Natural killer cell (primary cell): ENCODE measurements around the gene EIF5AL1. TPM values are rescaled to one million over a fixed set of nuclear protein-coding genes. Genes with fewer than 3 reads are reported as not detected.
"Not testable (repeated sequence)": the region's sequence is repeated elsewhere in the genome, so short reads cannot be mapped to it uniquely, and the experiment has no call there.

Experiments used
- ATAC-seq, 3 donors: fragments of 150-1000 bp in 2 of 3; fragments of 200-7000 bp in 1 of 3; cut with Tn5 transposase; 1 replicate in 1 of 3; 2 replicates in 2 of 3; pipeline ENCODE4 v1.10.0; 2021; ENCODE audit warnings: mild to moderate bottlenecking in 2 of 3, moderate library complexity in 2 of 3
- DNase-seq, 2 donors: peaks; one replicate each; pipeline versions ENCODE4 v3.0.0 to v3.0.0-alpha.2; 2013 to 2021; ENCODE audit warnings: mixed read lengths in 1 of 2
- H3K27ac ChIP-seq: one replicate; pipeline ENCODE4 v1.5.1; 2013; ENCODE audit warnings: mild to moderate bottlenecking, low read length
- H3K27me3 ChIP-seq: one replicate; pipeline ENCODE4 v1.6.1; 2013; ENCODE audit warnings: low read length; ENCODE audit not compliant: control insufficient read depth, insufficient read depth
- H3K36me3 ChIP-seq: one replicate; pipeline ENCODE4 v1.6.1; 2013; ENCODE audit warnings: low read length; ENCODE audit not compliant: control insufficient read depth, insufficient read depth
- H3K4me1 ChIP-seq: one replicate; pipeline ENCODE4 v1.6.1; 2013; ENCODE audit warnings: low read length; ENCODE audit not compliant: control insufficient read depth, insufficient read depth
- H3K4me3 ChIP-seq: one replicate; pipeline ENCODE4 v1.5.1; 2013; ENCODE audit warnings: low read length
- H3K9me3 ChIP-seq: one replicate; pipeline ENCODE4 v1.6.1; 2013; ENCODE audit warnings: low read length; ENCODE audit not compliant: control insufficient read depth, insufficient read depth
- H3K27ac Mint-ChIP-seq, 2 donors: one replicate each; pipeline ENCODE4 v1.8.0; 2022; ENCODE audit warnings: mild to moderate bottlenecking in 2 of 2, mixed read lengths in 2 of 2, moderate library complexity in 1 of 2
- H3K27me3 Mint-ChIP-seq, 2 donors: one replicate each; pipeline ENCODE4 v1.8.0; 2022; ENCODE audit warnings: low read depth in 2 of 2, mixed read lengths in 2 of 2
- H3K36me3 Mint-ChIP-seq: one replicate; pipeline ENCODE4 v1.8.0; 2022; ENCODE audit warnings: mixed read lengths
- H3K4me1 Mint-ChIP-seq, 2 donors: one replicate each; pipeline ENCODE4 v1.8.0; 2022; ENCODE audit warnings: mixed read lengths in 2 of 2
- H3K4me3 Mint-ChIP-seq: one replicate; pipeline ENCODE4 v1.8.0; 2022; ENCODE audit warnings: mild to moderate bottlenecking, moderate library complexity, mixed read lengths
- H3K9me3 Mint-ChIP-seq, 2 donors: one replicate each; pipeline ENCODE4 v1.8.0; 2022; ENCODE audit warnings: mixed read lengths in 2 of 2
- WGBS: methylation state at CpG from one replicate; pipeline ENCODE4 v1.1.7; 2013; ENCODE audit warnings: missing lambda C conversion rate; ENCODE audit not compliant: insufficient coverage; 5-methylcytosine and 5-hydroxymethylcytosine counted together
- intact Hi-C: fragments of 100-400 bp; cut with micrococcal nuclease; formaldehyde crosslinking; loops from one replicate; pipeline ENCODE4 v1.14.2; 2022
- total RNA-seq, 4 donors: library from RNA; stranded (reverse); fragments of 120-200 nt in 1 of 4; gene quantifications; one replicate each; pipeline versions ENCODE4 v1.2.3 to v1.2.4, GENCODE V29; 2013 to 2022
- TF ChIP-seq, protein P1 (sequence below): fragments of 200-600 bp; IDR thresholded peaks from one replicate; pipeline ENCODE4 v1.8.0; 2022; ENCODE audit warnings: antibody characterized with exemption

Gene EIF5AL1
- total RNA-seq, 3 donors from 2014 or later (not counting 1 experiment from before 2014, with no cell fraction given) = 0.13 to 2.0 (median 0.14) TPM

DNA sequence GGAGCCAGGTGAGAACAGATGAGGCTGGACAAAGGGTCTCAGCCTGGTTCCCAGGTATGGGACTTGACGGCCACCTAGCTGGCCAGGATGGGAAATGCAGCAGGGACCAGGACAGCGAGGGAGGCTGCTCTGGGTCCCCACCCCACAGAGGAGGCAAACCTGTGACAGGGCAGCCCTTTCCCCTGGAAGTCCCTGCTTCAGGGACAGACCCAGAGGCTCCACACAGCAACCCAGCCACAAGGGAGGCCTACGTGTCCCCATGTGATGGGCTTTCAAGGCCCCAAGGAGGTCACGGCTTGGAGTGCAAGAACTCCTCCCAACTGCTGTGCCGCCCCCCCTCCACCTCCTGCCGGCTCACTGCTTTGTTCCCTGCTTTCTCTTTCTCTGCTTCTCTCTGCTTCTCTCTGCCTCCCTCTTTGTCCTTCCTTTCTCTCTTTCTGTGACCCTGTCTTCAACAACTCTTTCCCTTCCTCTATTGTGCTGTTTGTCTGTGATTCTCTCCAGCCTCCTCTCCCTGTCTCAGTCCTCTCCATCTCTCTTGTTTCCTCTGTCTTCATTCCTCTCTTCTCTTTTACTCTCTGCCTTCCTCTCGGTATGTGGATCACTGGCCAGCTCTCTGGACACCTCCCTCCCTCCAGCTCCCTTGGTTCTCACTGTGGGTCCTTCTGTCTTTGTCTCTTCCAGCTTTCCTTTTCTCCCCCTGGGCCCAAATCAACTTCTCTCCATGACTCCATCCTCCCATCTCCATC is 9.6 kb upstream of the EIF5AL1 start:
- Mint-ChIP-seq H3K9me3 (no peaks in the 10 kb centered on the region), H3K4me3 (no peak overlapping the region), H3K27ac (no peak overlapping the region), H3K27me3 (peaks cover 23 to 29% of the 10 kb centered on the region in 2 donors), H3K36me3 (no peaks in the 10 kb centered on the region), H3K4me1 (peaks cover 0 to 4% of the 10 kb centered on the region in 2 donors)
- H3K36me3 ChIP-seq = no peaks in the 10 kb centered on the region
- no peaks in the 10 kb centered on the region for H3K27me3 ChIP-seq
- intact Hi-C loops = no loop called here
- no peaks in the 10 kb centered on the region for H3K9me3 ChIP-seq
- WGBS = 73% methylated on average over 7 of the region's 7 CpGs
- H3K4me1 ChIP-seq = no peaks in the 10 kb centered on the region
- H3K27ac ChIP-seq = no peak overlapping the region
- TF ChIP-seq, protein P1, sequence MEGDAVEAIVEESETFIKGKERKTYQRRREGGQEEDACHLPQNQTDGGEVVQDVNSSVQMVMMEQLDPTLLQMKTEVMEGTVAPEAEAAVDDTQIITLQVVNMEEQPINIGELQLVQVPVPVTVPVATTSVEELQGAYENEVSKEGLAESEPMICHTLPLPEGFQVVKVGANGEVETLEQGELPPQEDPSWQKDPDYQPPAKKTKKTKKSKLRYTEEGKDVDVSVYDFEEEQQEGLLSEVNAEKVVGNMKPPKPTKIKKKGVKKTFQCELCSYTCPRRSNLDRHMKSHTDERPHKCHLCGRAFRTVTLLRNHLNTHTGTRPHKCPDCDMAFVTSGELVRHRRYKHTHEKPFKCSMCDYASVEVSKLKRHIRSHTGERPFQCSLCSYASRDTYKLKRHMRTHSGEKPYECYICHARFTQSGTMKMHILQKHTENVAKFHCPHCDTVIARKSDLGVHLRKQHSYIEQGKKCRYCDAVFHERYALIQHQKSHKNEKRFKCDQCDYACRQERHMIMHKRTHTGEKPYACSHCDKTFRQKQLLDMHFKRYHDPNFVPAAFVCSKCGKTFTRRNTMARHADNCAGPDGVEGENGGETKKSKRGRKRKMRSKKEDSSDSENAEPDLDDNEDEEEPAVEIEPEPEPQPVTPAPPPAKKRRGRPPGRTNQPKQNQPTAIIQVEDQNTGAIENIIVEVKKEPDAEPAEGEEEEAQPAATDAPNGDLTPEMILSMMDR = no peak
- no peak overlapping the region for H3K4me3 ChIP-seq
- no peak for ATAC-seq
- DNase-seq = no peak

DNA sequence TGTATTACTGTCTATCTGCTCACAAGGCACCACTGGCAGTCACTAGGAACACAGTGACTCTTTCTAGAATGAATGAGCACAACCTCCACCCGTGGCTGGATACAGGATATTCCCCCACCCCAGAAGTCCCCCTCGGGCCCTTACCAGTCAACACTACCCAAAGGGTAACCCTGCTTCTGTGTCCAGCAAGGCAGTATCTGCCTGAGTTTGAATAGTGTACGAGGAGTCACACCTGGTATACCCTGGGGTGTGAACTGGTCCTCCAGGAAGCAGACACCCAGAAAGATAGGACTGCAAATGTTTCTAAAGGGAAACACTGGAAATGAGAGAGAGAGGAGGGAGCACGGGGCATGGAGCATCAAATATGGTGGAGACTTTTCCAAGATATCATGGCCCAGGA is 8.5 kb upstream of the EIF5AL1 start:
- ATAC-seq, H3K9me3 Mint-ChIP-seq: not testable (repeated sequence)

DNA sequence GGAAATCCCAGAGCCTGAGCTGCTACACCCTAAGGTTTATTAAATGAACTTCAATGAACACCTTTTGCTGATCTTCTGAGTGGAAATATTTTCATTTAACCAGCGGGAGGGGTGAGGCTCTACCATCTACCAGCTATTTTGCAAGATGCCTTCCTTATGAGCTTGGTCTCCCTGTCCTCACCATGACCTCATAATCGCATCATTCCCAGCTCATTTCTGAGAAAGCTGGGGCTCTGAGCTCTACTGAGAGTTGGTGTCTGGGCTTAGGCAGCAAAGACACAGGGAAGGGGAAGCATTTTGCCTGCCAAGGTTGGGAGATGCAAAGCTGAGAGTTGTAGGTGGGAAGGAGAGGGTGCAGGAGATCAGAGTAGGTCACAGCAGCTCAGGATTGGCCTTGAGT is 7.8 kb upstream of the EIF5AL1 start:
- ATAC-seq = not testable (repeated sequence)

More for the DNA sequence above, 8.5 kb upstream of the EIF5AL1 start:
- H3K4me1 Mint-ChIP-seq, H3K36me3 Mint-ChIP-seq, H3K27ac Mint-ChIP-seq, H3K27me3 ChIP-seq, intact Hi-C loops, DNase-seq, H3K9me3 ChIP-seq, H3K4me3 Mint-ChIP-seq, H3K4me3 ChIP-seq, H3K4me1 ChIP-seq, H3K27ac ChIP-seq, H3K36me3 ChIP-seq: not testable (repeated sequence)
- 69% methylated on average over 4 of the region's 4 CpGs for WGBS
- peaks cover 17 to 24% of the 10 kb centered on the region in 2 donors for H3K27me3 Mint-ChIP-seq

DNA sequence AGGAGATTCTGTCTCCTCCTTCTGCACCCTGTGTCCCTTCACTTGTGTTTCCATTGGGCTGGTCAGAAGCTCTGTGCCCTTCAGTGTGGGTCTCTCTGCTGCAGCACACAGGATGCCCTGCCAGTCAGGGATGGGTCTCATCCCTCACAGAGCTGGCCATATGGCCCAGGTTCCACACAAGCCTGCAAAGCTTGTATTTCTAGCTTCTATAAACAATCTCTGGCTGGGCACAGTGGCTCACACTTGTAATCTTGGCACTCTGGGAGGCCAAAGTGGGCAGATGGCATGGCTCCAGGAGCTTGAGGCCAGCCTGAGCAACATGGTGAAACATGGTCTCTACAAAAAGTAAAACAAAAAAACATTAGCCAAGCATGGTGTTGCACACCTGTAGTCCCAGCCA is 7.0 kb upstream of the EIF5AL1 start:
- H3K4me1 ChIP-seq, H3K4me1 Mint-ChIP-seq, H3K36me3 Mint-ChIP-seq, H3K4me3 ChIP-seq, H3K9me3 Mint-ChIP-seq, H3K4me3 Mint-ChIP-seq, DNase-seq, ATAC-seq, H3K9me3 ChIP-seq, H3K27ac Mint-ChIP-seq, H3K27ac ChIP-seq, H3K27me3 ChIP-seq, H3K36me3 ChIP-seq, intact Hi-C loops: not testable (repeated sequence)
- peaks cover 17 to 24% of the 10 kb centered on the region in 2 donors for H3K27me3 Mint-ChIP-seq

More for the DNA sequence above, 7.8 kb upstream of the EIF5AL1 start:
- H3K4me1 Mint-ChIP-seq, DNase-seq, H3K9me3 Mint-ChIP-seq, H3K36me3 Mint-ChIP-seq, H3K27ac Mint-ChIP-seq, H3K4me3 ChIP-seq, H3K4me3 Mint-ChIP-seq, intact Hi-C loops, H3K36me3 ChIP-seq, H3K27ac ChIP-seq, H3K4me1 ChIP-seq, H3K9me3 ChIP-seq, H3K27me3 ChIP-seq: not testable (repeated sequence)
- WGBS = no CpG with 5 or more reads among the region's 2 CpGs
- peaks cover 17 to 24% of the 10 kb centered on the region in 2 donors for H3K27me3 Mint-ChIP-seq

DNA sequence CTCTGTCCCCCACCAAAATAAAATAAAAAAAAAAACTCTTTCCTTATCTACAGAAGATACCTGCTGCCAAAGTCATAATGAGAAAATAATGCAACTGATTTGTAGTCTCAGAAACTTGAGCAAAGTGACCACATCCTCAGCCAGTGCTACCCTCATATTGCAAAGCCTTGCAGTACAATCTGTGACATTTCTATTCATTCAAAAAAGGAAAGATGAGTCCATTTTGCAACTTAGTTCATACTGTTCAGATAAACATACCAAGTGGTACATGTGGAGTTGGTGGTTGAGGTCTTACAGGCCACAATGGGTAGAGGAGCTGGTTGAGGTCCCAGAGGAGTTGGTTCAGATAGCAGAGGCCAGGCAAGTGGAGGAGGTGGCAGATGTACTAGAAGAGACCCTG is 6.5 kb upstream of the EIF5AL1 start:
- no peaks in the 10 kb centered on the region for H3K27me3 ChIP-seq
- H3K27ac ChIP-seq = no peak overlapping the region
- no peaks in the 10 kb centered on the region for H3K9me3 Mint-ChIP-seq
- intact Hi-C loops = no loop called here
- no peak overlapping the region for H3K4me3 ChIP-seq
- no peaks in the 10 kb centered on the region for H3K4me1 ChIP-seq
- DNase-seq = no peak
- peaks cover 17 to 24% of the 10 kb centered on the region in 2 donors for H3K27me3 Mint-ChIP-seq
- H3K4me1 Mint-ChIP-seq = peaks cover 0 to 4% of the 10 kb centered on the region in 2 donors
- H3K36me3 Mint-ChIP-seq = no peaks in the 10 kb centered on the region
- no peak overlapping the region for H3K4me3 Mint-ChIP-seq
- H3K9me3 ChIP-seq = no peaks in the 10 kb centered on the region
- no peak overlapping the region for H3K27ac Mint-ChIP-seq
- no peak for ATAC-seq
- no peaks in the 10 kb centered on the region for H3K36me3 ChIP-seq
- TF ChIP-seq, protein P1 = no peak
